Measurements from ENCODE around the gene SCIN. TPM values are rescaled to one million over a fixed set of nuclear protein-coding genes. Genes with fewer than 3 reads are reported as not detected.
"Not testable (repeated sequence)": the region's sequence is repeated elsewhere in the genome, so short reads cannot be mapped to it uniquely, and the experiment has no call there.

The SCIN gene
- total RNA-seq, 4 donors from 2014 or later = under 0.01 to 6.5 (median 2.4) TPM

- Histone ChIP-seq H3K4me3 (no peak overlapping the region), H3K9me3 (no peaks in the 10 kb centered on the region), H3K27ac (no peak overlapping the region), H3K36me3 (no peaks in the 10 kb centered on the region), H3K4me1 (no peaks in the 10 kb centered on the region), H3K27me3 (no peaks in the 10 kb centered on the region)
- TF ChIP-seq CTCF (IDR thresholded peaks at IDR 0.05) (no peak), POLR2A (IDR thresholded peaks at IDR 0.05) (no peak)
- intact Hi-C loops (cut with DNase I; ENCODE audit: low total_unique reads) = no loop called here
- DNase-seq = no peak
Observed at GRCh38 chr7:12554872-12555271, 15.6 kb upstream of the SCIN start.

- H3K9me3 ChIP-seq; H3K36me3 ChIP-seq; DNase-seq; H3K27me3 ChIP-seq; intact Hi-C loops (cut with DNase I; ENCODE audit: low total_unique reads); H3K27ac ChIP-seq; H3K4me3 ChIP-seq; H3K4me1 ChIP-seq: not testable (repeated sequence)
Observed at GRCh38 chr7:12555695-12556094, 14.8 kb upstream of the SCIN start.

- H3K27me3 ChIP-seq; H3K9me3 ChIP-seq; H3K4me3 ChIP-seq; H3K36me3 ChIP-seq; intact Hi-C loops (cut with DNase I; ENCODE audit: low total_unique reads); H3K4me1 ChIP-seq; DNase-seq; H3K27ac ChIP-seq: not testable (repeated sequence)
Observed at GRCh38 chr7:12556139-12556792, 14.3 kb upstream of the SCIN start.

GRCh38 chr7:12557282-12557681 lies 13.2 kb upstream of the SCIN start:
- Histone ChIP-seq H3K4me3 (no peak overlapping the region), H3K36me3 (no peaks in the 10 kb centered on the region), H3K4me1 (no peaks in the 10 kb centered on the region), H3K27ac (no peak overlapping the region), H3K27me3 (no peaks in the 10 kb centered on the region), H3K9me3 (no peaks in the 10 kb centered on the region)
- intact Hi-C loops (cut with DNase I; ENCODE audit: low total_unique reads) = no loop called here
- DNase-seq = no peak
- TF ChIP-seq POLR2A (IDR thresholded peaks at IDR 0.05) (no peak), CTCF (IDR thresholded peaks at IDR 0.05) (no peak)

- H3K27ac ChIP-seq = no peak overlapping the region
- TF ChIP-seq POLR2A (IDR thresholded peaks at IDR 0.05) (no peak), CTCF (IDR thresholded peaks at IDR 0.05) (no peak)
- no peaks in the 10 kb centered on the region for H3K9me3 ChIP-seq
- no peaks in the 10 kb centered on the region for H3K27me3 ChIP-seq
- DNase-seq = no peak
- peaks cover 0 to 2% of the 10 kb centered on the region in 2 donors for H3K4me1 ChIP-seq
- no peak overlapping the region for H3K4me3 ChIP-seq
- no peaks in the 10 kb centered on the region for H3K36me3 ChIP-seq
- intact Hi-C loops (cut with DNase I; ENCODE audit: low total_unique reads) = no loop called here
Observed at GRCh38 chr7:12564996-12565764, 5.3 kb upstream of the SCIN start.

GRCh38 chr7:12565873-12566272 lies 4.6 kb upstream of the SCIN start:
- Histone ChIP-seq H3K4me1 (peaks cover 0 to 9% of the 10 kb centered on the region in 2 donors), H3K27ac (no peak overlapping the region), H3K36me3 (no peaks in the 10 kb centered on the region), H3K9me3 (no peaks in the 10 kb centered on the region), H3K4me3 (no peak overlapping the region), H3K27me3 (no peaks in the 10 kb centered on the region)
- TF ChIP-seq POLR2A (IDR thresholded peaks at IDR 0.05) = no peak
- TF ChIP-seq CTCF (IDR thresholded peaks at IDR 0.05) = no peak
- intact Hi-C loops (cut with DNase I; ENCODE audit: low total_unique reads) = no loop called here
- no peak for DNase-seq
